ENCODE measurements around the gene EIF2B4. TPM values are rescaled to one million over a fixed set of nuclear protein-coding genes. Genes with fewer than 3 reads are reported as not detected.

Gene EIF2B4
- total and polyA plus RNA-seq, 2 of the 13 experiments (the other 11 are each of a cell fraction or from before 2014, with no cell fraction given): 91.5 to 96.4 TPM

GRCh38 chr2:27370026-27370815 is at the start of gene EIF2B4, which contains the start of gene SNX17 (continued):
- peak; percentile 78 for TF ChIP-seq ZIK1 (CRISPR knock-in tag; IDR thresholded peaks at IDR 0.05; ENCODE audit: borderline replicate concordance, low read depth)
- no peak for TF ChIP-seq NFE2 (CRISPR knock-in tag; IDR thresholded peaks at IDR 0.05)
- TF ChIP-seq ZSCAN20 (CRISPR knock-in tag; IDR thresholded peaks at IDR 0.05; ENCODE audit: borderline replicate concordance): peak; percentile 95; the same call in 1 of the 2 replicates
- TF ChIP-seq MTF1 (CRISPR knock-in tag; IDR thresholded peaks at IDR 0.05): peak; percentile 66; the same call in 1 of the 2 replicates
- TF ChIP-seq, protein P1, sequence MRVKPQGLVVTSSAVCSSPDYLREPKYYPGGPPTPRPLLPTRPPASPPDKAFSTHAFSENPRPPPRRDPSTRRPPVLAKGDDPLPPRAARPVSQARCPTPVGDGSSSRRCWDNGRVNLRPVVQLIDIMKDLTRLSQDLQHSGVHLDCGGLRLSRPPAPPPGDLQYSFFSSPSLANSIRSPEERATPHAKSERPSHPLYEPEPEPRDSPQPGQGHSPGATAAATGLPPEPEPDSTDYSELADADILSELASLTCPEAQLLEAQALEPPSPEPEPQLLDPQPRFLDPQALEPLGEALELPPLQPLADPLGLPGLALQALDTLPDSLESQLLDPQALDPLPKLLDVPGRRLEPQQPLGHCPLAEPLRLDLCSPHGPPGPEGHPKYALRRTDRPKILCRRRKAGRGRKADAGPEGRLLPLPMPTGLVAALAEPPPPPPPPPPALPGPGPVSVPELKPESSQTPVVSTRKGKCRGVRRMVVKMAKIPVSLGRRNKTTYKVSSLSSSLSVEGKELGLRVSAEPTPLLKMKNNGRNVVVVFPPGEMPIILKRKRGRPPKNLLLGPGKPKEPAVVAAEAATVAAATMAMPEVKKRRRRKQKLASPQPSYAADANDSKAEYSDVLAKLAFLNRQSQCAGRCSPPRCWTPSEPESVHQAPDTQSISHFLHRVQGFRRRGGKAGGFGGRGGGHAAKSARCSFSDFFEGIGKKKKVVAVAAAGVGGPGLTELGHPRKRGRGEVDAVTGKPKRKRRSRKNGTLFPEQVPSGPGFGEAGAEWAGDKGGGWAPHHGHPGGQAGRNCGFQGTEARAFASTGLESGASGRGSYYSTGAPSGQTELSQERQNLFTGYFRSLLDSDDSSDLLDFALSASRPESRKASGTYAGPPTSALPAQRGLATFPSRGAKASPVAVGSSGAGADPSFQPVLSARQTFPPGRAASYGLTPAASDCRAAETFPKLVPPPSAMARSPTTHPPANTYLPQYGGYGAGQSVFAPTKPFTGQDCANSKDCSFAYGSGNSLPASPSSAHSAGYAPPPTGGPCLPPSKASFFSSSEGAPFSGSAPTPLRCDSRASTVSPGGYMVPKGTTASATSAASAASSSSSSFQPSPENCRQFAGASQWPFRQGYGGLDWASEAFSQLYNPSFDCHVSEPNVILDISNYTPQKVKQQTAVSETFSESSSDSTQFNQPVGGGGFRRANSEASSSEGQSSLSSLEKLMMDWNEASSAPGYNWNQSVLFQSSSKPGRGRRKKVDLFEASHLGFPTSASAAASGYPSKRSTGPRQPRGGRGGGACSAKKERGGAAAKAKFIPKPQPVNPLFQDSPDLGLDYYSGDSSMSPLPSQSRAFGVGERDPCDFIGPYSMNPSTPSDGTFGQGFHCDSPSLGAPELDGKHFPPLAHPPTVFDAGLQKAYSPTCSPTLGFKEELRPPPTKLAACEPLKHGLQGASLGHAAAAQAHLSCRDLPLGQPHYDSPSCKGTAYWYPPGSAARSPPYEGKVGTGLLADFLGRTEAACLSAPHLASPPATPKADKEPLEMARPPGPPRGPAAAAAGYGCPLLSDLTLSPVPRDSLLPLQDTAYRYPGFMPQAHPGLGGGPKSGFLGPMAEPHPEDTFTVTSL (CRISPR knock-in tag; IDR thresholded peaks at IDR 0.05; ENCODE audit: borderline replicate concordance): no peak
- TF ChIP-seq KMT2B (CRISPR knock-in tag; IDR thresholded peaks at IDR 0.05): peak; percentile 92
- peak; percentile 61; the same call in 1 of the 2 replicates for TF ChIP-seq TEAD2 (CRISPR knock-in tag; IDR thresholded peaks at IDR 0.05)
- TF ChIP-seq SIX1 (CRISPR knock-in tag; IDR thresholded peaks at IDR 0.05; ENCODE audit: borderline replicate concordance): no peak; the same call in 1 of the 2 replicates
- peak; percentile 82; the same call in 1 of the 2 replicates for TF ChIP-seq PCBP1 (IDR thresholded peaks at IDR 0.05; ENCODE audit: borderline replicate concordance, low read depth, low read length)
- peak; percentile 97 for TF ChIP-seq KAT8 (CRISPR knock-in tag; IDR thresholded peaks at IDR 0.05)
- peak; percentile 67 for TF ChIP-seq PAXIP1 (CRISPR knock-in tag; conservative IDR thresholded peaks at IDR 0.05)
- TF ChIP-seq ZHX1 (CRISPR knock-in tag; IDR thresholded peaks at IDR 0.05; ENCODE audit: low read depth): 0 out of 2 replicates have a peak, but pooled peaks have one; percentile 69
- no peak for TF ChIP-seq THYN1 (CRISPR knock-in tag; IDR thresholded peaks at IDR 0.05; ENCODE audit: borderline replicate concordance, low read depth)
- no peak for TF ChIP-seq HOXA7 (CRISPR knock-in tag; IDR thresholded peaks at IDR 0.05)
- peak; percentile 97 for TF ChIP-seq IKZF4 (CRISPR knock-in tag; IDR thresholded peaks at IDR 0.05; ENCODE audit: borderline replicate concordance, low read depth, not compliant biosample characterization)
